BLaER1 treated with 17β-estradiol and CSF1 and Interleukin-3, amounts not matched to agents 10 nM and 100 nM (cell line): ENCODE results near the gene PIGN.

Source experiments
- H3K27ac ChIP-seq, 11 experiments: shearing (Covaris generic); formaldehyde crosslinking; 2 replicates each; pipeline ENCODE4 v1.8.1; 2022
- H3K27me3 ChIP-seq, 11 experiments: shearing (Covaris generic); formaldehyde crosslinking; 2 replicates each; pipeline ENCODE4 v1.8.1; 2022
- H3K36me3 ChIP-seq, 11 experiments: shearing (Covaris generic); formaldehyde crosslinking; 2 replicates each; pipeline ENCODE4 v1.8.1; 2022
- H3K4me1 ChIP-seq, 10 experiments: shearing (Covaris generic); formaldehyde crosslinking; 2 replicates each; pipeline ENCODE4 v1.8.1; 2022
- H3K4me2 ChIP-seq, 11 experiments: shearing (Covaris generic); formaldehyde crosslinking; 2 replicates each; pipeline ENCODE4 v1.8.1; 2022
- H3K4me3 ChIP-seq, 10 experiments: shearing (Covaris generic); formaldehyde crosslinking; 2 replicates each; pipeline ENCODE4 v1.8.1; 2022
- H3K9ac ChIP-seq, 11 experiments: shearing (Covaris generic); formaldehyde crosslinking; 2 replicates each; pipeline ENCODE4 v1.8.1; 2022
- H3K9me3 ChIP-seq, 11 experiments: shearing (Covaris generic); formaldehyde crosslinking; replicated peaks in 1 of 11; 2 replicates each; pipeline ENCODE4 v1.8.1; 2022
- H4K20me1 ChIP-seq, 11 experiments: shearing (Covaris generic); formaldehyde crosslinking; 2 replicates each; pipeline ENCODE4 v1.8.1; 2022
- Cebpa-rat ChIP-seq, 11 experiments: shearing (Covaris generic); IDR thresholded peaks; 2 replicates each; pipeline ENCODE4 v1.8.1; 2022

PIGN gene

GRCh38 chr18:62119884-62120283 is 67.0 kb downstream of the PIGN start:
- H3K4me3 ChIP-seq, result no peak overlapping the region
- peaks cover 0 to 8% (median 0%) of the 10 kb centered on the region in 11 experiments; a peak in 1 of 22 replicates for H3K9me3 ChIP-seq
- no peak overlapping the region for H3K27ac ChIP-seq
- H3K36me3 ChIP-seq, result peaks cover 0 to 9% (median 0%) of the 10 kb centered on the region in 11 experiments; a peak in 2 of 22 replicates
- no peaks in the 10 kb centered on the region for H3K27me3 ChIP-seq
- H3K9ac ChIP-seq, result no peak overlapping the region
- no peak for TF ChIP-seq Cebpa-rat (IDR thresholded peaks at IDR 0.05)
- H3K4me2 ChIP-seq, result no peak overlapping the region
- no peaks in the 10 kb centered on the region for H4K20me1 ChIP-seq
- H3K4me1 ChIP-seq, result peaks cover 0 to 3% (median 0%) of the 10 kb centered on the region in 10 experiments; a peak in 3 of 20 replicates

GRCh38 chr18:62118328-62118727 is 68.5 kb downstream of the PIGN start:
- no peaks in the 10 kb centered on the region for H4K20me1 ChIP-seq
- H3K4me3 ChIP-seq, result no peak overlapping the region
- H3K4me1 ChIP-seq, result peaks cover 0 to 5% (median 0%) of the 10 kb centered on the region in 10 experiments; a peak in 3 of 20 replicates
- no peak overlapping the region for H3K9ac ChIP-seq
- no peak for TF ChIP-seq Cebpa-rat (IDR thresholded peaks at IDR 0.05)
- H3K4me2 ChIP-seq, result no peak overlapping the region
- H3K27ac ChIP-seq, result no peak overlapping the region
- H3K27me3 ChIP-seq, result no peaks in the 10 kb centered on the region
- H3K9me3 ChIP-seq, result peaks cover 0 to 8% (median 0%) of the 10 kb centered on the region in 11 experiments; a peak in 1 of 22 replicates
- peaks cover 0 to 14% (median 0%) of the 10 kb centered on the region in 11 experiments; a peak in 3 of 22 replicates for H3K36me3 ChIP-seq

- Histone ChIP-seq H3K27ac (no peak overlapping the region), H3K4me1 (no peaks in the 10 kb centered on the region), H3K9me3 (no peaks in the 10 kb centered on the region)
Measured at GRCh38 chr18:62109676-62110075, 77.2 kb downstream of the PIGN start.

GRCh38 chr18:62107881-62108280 is 79.0 kb downstream of the PIGN start:
- Histone ChIP-seq H3K9me3 (no peaks in the 10 kb centered on the region), H3K4me3 (no peak overlapping the region), H3K27me3 (no peaks in the 10 kb centered on the region), H3K36me3 (peaks cover 6 to 36% (median 12%) of the 10 kb centered on the region in 11 experiments; a peak in 13 of 22 replicates), H3K4me2 (no peak overlapping the region), H3K9ac (no peak overlapping the region), H4K20me1 (no peaks in the 10 kb centered on the region), H3K27ac (no peak overlapping the region), H3K4me1 (no peaks in the 10 kb centered on the region)
- TF ChIP-seq Cebpa-rat (IDR thresholded peaks at IDR 0.05), result no peak

More at GRCh38 chr18:62109676-62110075, 77.2 kb downstream of the PIGN start:
- no peaks in the 10 kb centered on the region for H3K27me3 ChIP-seq
- TF ChIP-seq Cebpa-rat (IDR thresholded peaks at IDR 0.05), result no peak
- no peak overlapping the region for H3K4me3 ChIP-seq
- no peak overlapping the region for H3K9ac ChIP-seq
- H3K4me2 ChIP-seq, result no peak overlapping the region
- H3K36me3 ChIP-seq, result peaks cover 6 to 32% (median 12%) of the 10 kb centered on the region in 11 experiments; a peak in 12 of 22 replicates
- no peaks in the 10 kb centered on the region for H4K20me1 ChIP-seq

GRCh38 chr18:62106271-62106670 is 80.6 kb downstream of the PIGN start:
- Histone ChIP-seq H3K9me3 (no peaks in the 10 kb centered on the region), H3K27ac (no peak overlapping the region), H3K4me2 (no peak overlapping the region), H3K36me3 (peaks cover 10 to 52% (median 17%) of the 10 kb centered on the region in 11 experiments; a peak in 15 of 22 replicates), H3K4me3 (no peak overlapping the region), H3K9ac (no peak overlapping the region), H3K4me1 (peaks cover 0 to 5% (median 0%) of the 10 kb centered on the region in 10 experiments; a peak in 1 of 20 replicates), H4K20me1 (no peaks in the 10 kb centered on the region), H3K27me3 (no peaks in the 10 kb centered on the region)
- TF ChIP-seq Cebpa-rat (IDR thresholded peaks at IDR 0.05), result no peak

- H3K9ac ChIP-seq, result no peak overlapping the region
- H3K4me3 ChIP-seq, result no peak overlapping the region
- peaks cover 0 to 1% (median 0%) of the 10 kb centered on the region in 11 experiments; a peak in 1 of 22 replicates for H3K9me3 ChIP-seq
- H3K36me3 ChIP-seq, result peaks cover 11 to 61% (median 18%) of the 10 kb centered on the region in 11 experiments; a peak in 18 of 22 replicates
- TF ChIP-seq Cebpa-rat (IDR thresholded peaks at IDR 0.05), result no peak
- H3K4me2 ChIP-seq, result no peak overlapping the region
- peaks cover 0 to 5% (median 0%) of the 10 kb centered on the region in 10 experiments; a peak in 1 of 20 replicates for H3K4me1 ChIP-seq
- no peaks in the 10 kb centered on the region for H4K20me1 ChIP-seq
- H3K27me3 ChIP-seq, result no peaks in the 10 kb centered on the region
- H3K27ac ChIP-seq, result no peak overlapping the region
Measured at GRCh38 chr18:62105376-62105775, 81.5 kb downstream of the PIGN start.

GRCh38 chr18:62102221-62102620 is 84.6 kb downstream of the PIGN start:
- Histone ChIP-seq H3K9ac (no peak overlapping the region), H3K4me2 (no peak overlapping the region), H3K27ac (no peak overlapping the region), H3K4me1 (peaks cover 0 to 5% (median 0%) of the 10 kb centered on the region in 10 experiments; a peak in 1 of 20 replicates), H4K20me1 (no peaks in the 10 kb centered on the region), H3K9me3 (peaks cover 13 to 26% (median 20%) of the 10 kb centered on the region in 11 experiments), H3K36me3 (peaks cover 38 to 84% (median 48%) of the 10 kb centered on the region in 11 experiments), H3K27me3 (no peaks in the 10 kb centered on the region), H3K4me3 (no peak overlapping the region)
- TF ChIP-seq Cebpa-rat (IDR thresholded peaks at IDR 0.05), result no peak

GRCh38 chr18:62101321-62101721 is 85.5 kb downstream of the PIGN start:
- Histone ChIP-seq H3K4me1 (peaks cover 0 to 5% (median 0%) of the 10 kb centered on the region in 10 experiments; a peak in 1 of 20 replicates), H3K27ac (no peak overlapping the region), H3K4me2 (no peak overlapping the region), H3K4me3 (no peak overlapping the region), H3K36me3 (peaks cover 33 to 75% (median 39%) of the 10 kb centered on the region in 11 experiments), H3K9ac (no peak overlapping the region), H4K20me1 (no peaks in the 10 kb centered on the region), H3K27me3 (no peaks in the 10 kb centered on the region), H3K9me3 (peaks cover 13 to 26% (median 20%) of the 10 kb centered on the region in 11 experiments)
- TF ChIP-seq Cebpa-rat (IDR thresholded peaks at IDR 0.05), result no peak

GRCh38 chr18:62098960-62099359 is 87.9 kb downstream of the PIGN start:
- H3K4me1 ChIP-seq, result peaks cover 0 to 5% (median 0%) of the 10 kb centered on the region in 10 experiments; a peak in 1 of 20 replicates
- H3K4me2 ChIP-seq, result no peak overlapping the region
- no peak overlapping the region for H3K27ac ChIP-seq
- H3K9me3 ChIP-seq, result peaks cover 13 to 26% (median 20%) of the 10 kb centered on the region in 11 experiments
- H3K36me3 ChIP-seq, result peaks cover 31 to 62% (median 38%) of the 10 kb centered on the region in 11 experiments
- no peaks in the 10 kb centered on the region for H4K20me1 ChIP-seq
- no peaks in the 10 kb centered on the region for H3K27me3 ChIP-seq
- no peak for TF ChIP-seq Cebpa-rat (IDR thresholded peaks at IDR 0.05)
- no peak overlapping the region for H3K9ac ChIP-seq
- H3K4me3 ChIP-seq, result no peak overlapping the region

GRCh38 chr18:62097698-62098097 is 89.2 kb downstream of the PIGN start:
- Histone ChIP-seq H3K36me3 (peaks cover 31 to 52% (median 38%) of the 10 kb centered on the region in 11 experiments), H3K9ac (no peak overlapping the region), H3K4me1 (peaks cover 0 to 5% (median 0%) of the 10 kb centered on the region in 10 experiments; a peak in 1 of 20 replicates), H3K27ac (no peak overlapping the region), H3K4me2 (no peak overlapping the region), H3K9me3 (peaks cover 13 to 26% (median 20%) of the 10 kb centered on the region in 11 experiments), H3K27me3 (no peaks in the 10 kb centered on the region), H4K20me1 (no peaks in the 10 kb centered on the region), H3K4me3 (no peak overlapping the region)
- no peak for TF ChIP-seq Cebpa-rat (IDR thresholded peaks at IDR 0.05)
